A172 (cell line): ENCODE data around the gene DEK. TPM values are rescaled to one million over a fixed set of nuclear protein-coding genes. Genes with fewer than 3 reads are reported as not detected.
"Not testable (repeated sequence)": the region's sequence is repeated elsewhere in the genome, so short reads cannot be mapped to it uniquely, and the experiment has no call there.

Experiments
- DNase-seq: peaks from one replicate; pipeline ENCODE4 v3.0.0-alpha.2; 2015; ENCODE audit warnings: low spot score
- total RNA-seq: library from RNA; depleted of rRNA; stranded (reverse); fragments of >200 nt; shearing (Covaris generic); gene quantifications from 2 replicates; pipeline ENCODE4 v1.2.3, GENCODE V29; 2014; rRNA removed

Gene DEK
- total RNA-seq, 1 experiment from 2014 or later = 213 TPM

DNA sequence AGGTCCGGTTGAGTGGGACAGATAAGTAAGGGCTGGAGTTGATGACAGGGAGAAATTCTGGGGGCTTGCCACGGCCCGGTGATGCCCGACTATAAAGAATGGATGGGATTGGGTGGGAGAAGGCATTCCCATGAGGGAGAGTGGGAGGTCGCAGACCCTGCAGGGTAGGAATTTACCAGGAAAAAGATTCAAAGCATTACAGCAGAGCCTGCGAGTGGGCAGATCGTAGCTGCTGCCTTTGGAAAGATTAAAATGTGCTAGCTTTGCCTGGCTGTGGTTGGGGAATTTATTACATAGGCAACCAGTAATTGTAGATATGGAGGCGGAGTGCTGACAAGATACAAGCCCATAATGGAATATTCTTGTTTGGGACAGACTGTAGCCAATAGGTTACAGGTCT, 59.6 kb downstream of the DEK start:
- DNase-seq = no peak

DNA sequence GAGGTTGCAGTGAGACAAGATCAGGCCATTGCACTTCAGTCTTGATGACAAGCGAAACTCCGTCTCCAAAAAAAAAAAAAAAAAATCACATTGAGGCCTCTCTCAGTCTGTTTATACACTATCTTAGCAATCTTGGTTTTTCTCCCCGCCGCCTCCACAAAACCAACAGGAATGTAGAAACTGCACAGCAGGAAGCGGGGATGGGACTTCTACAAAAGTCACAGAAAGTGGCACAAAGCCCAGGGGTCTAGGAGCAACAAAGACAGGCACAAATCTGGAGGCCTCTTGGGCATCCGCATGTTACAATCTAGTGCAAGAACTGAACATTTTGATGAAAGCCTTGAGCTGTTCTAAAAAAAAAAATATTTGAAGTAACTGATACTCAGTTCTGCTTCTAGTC, 60.5 kb downstream of the DEK start:
- no peak for DNase-seq

DNA sequence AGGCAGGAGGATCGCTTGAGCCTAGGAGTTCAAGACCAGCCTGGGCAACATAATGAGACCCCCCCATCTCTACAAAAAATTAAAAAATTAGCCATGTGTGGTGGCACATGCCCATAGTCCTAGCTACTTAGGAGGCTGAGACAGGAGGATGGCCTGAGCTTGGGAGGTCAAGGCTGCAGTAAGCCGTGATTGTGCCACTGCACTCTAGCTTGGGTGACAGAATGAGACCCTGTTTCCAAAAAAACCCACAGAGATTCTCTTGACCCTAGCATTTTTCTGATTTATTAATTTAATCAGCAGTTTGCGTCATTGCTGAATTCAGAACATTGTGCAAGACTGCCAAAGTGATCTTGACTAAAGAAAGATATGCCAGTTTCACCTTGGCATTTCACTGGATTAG, 72.3 kb downstream of the DEK start:
- DNase-seq = no peak

DNA sequence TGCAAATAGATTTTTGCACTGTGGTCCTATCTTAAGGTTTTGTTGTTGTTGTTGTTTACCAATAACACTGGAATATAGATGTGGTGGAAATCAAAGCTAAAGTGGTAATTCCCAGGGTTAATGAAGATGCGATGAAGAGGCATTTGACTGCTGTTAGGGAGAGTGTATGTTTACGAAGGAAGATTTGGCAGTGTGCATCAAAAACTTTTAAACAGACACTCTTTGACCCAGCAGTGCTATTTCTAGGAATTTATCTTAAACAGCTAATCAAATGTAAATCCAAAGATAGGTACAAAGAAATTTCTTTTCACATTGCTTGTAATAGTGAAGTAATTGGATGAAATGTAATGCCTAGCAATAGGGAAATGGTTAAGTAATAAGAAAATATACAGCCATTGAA, 75.1 kb downstream of the DEK start:
- DNase-seq = no peak

DNA sequence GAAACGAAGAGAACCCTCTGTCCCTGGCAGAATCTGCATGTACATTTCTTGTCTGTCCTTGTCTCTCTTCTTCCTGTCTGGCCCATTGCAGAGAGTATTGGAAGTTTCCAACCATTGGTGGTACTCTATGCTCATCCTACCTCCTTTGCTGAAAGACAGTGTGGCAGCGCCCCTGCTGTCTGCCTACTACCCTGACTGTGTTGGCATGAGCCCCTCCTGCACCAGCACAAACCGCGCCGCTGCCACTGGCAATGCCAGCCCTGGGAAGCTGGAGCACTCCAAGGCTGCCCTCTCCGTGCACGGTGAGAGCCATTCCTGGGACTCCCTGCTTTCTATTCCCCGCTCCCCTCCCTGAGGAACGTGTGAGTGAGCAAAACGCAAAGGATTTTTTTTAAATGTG, 76.6 kb downstream of the DEK start:
- DNase-seq = no peak

DNA sequence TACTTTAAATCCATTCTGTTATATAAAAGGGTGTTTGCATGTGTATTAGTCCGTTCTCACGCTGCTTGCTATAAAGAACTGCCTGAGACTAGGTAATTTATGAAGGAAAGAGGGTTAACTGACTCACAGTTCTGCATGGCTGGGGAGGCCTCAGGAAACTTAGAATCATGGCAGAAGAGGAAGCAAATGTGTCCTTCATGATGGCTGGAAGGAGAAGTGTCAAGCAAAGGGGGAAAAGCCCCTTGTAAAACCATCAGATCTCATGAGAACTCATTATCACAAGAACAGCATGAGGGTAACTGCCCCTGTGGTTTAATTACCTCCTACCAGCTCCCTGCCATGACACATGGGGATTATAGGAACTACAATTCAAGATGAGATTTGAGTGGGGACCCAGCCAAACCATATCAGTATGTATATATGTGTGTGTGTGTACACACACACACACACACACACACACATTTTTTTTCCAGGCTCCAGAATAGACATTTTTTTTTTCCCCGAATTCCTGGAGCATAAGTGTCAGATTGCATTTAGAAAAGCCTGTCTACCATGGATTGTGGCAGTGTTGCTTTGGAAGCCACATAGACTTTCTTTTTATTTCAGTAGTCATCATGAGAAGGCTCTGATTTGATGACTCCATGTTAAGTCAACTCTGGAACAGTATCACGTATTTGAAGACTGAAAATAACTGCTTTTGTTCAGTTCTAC, 77.6 kb downstream of the DEK start:
- no peak for DNase-seq

DNA sequence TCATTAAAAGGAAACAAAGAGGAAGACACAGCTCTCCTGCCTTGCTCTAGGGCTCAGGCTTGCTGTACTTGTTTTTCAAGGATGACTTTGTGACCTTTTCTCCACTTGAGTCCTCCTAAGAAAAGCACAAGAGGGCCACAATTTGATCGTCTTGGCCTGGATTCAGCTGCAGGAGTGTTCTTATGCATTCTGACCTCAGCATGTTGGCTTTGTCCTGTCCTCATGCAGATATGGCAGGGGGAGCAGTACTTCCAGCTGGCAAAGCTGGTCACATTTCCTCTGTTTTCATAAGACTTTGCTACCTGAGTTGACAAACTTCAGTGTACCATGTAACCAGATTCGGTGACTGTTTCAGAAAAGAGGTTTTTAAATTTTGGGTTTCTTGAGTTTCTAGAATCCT, 78.3 kb downstream of the DEK start:
- no peak for DNase-seq

DNA sequence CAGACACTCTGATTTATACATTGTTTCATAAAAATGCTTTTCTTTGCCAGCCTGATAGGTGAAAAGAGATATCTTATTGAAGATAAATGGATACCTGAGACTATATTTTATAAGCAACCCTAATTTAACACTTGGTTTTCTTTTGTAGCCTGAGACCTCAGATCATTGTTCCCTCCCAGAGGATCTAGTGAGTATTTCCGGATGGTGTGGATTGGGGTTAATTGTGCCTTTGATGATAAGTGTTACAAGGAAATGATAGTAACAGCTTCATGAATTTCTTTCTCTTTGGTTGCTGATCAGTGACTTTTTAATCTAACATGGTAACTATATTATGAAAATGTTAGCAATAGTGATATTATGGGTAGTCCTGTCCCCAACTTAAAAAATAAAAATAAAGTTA, 78.7 kb downstream of the DEK start:
- DNase-seq = no peak

DNA sequence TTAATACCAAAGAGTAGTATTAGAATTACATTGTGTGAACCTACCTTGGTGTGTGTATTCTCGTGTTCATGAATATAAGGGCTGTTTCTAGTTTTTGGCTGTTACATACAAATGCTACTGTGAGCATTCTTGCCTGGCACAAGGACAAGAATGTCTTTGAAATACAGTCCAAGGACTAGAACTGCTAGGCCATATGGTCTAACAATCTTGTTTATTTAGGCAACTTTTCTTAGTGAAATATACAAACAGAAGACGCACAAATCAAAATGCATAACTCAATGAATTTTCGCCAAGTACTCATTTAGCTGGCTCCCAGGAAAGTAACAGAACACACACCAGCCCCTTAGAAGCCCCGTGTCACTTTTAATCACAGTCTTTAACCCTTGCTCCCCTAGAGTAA, 80.6 kb downstream of the DEK start:
- no peak for DNase-seq

DNA sequence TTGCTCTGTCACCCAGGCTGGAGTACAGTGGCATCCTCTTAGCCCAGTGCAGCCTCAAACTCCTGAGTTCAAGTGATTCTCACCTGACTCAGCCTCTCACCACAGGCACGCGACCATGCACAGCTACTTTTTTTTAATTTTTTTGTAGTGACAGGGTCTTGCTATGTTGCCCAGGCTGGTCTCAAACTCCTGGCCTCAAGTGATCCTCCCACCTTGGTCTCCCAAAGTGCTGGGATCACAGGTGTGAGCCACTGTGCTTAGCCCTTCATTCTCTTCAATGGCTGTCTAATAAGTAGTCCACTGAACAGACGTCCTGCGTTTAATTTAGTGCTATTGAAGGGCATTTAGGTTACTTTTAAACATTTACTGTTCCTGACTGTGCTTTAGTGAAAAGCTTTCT, 81.8 kb downstream of the DEK start:
- no peak for DNase-seq

DNA sequence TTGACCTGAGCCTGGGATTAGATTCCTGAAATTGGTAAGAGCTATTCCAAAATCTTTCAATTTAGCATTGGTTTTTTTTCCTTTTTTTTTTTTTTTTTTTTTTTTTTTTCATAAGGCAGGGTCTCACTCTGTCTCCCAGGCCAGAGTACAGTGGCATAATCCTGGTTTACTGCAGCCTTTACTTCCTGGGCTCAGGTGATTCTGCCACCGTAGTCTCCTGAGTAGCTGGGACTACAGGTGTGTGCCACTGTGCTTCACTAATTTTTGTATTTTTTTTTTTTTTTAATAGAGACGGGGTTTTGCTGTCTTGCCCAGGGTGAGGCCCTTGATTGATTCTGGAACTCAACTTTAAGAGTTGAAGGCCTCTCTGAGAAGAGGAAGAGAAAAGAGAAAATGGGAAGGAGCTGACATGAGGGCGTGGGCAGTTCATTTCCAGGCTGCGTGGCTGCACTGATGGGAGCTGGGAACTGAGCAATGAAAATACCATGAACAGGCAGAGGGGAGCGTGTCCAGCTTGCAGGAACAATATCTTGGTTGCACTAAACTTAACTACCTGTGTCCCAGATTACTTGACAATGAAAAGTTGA, 84.5 kb downstream of the DEK start:
- DNase-seq = no peak

DNA sequence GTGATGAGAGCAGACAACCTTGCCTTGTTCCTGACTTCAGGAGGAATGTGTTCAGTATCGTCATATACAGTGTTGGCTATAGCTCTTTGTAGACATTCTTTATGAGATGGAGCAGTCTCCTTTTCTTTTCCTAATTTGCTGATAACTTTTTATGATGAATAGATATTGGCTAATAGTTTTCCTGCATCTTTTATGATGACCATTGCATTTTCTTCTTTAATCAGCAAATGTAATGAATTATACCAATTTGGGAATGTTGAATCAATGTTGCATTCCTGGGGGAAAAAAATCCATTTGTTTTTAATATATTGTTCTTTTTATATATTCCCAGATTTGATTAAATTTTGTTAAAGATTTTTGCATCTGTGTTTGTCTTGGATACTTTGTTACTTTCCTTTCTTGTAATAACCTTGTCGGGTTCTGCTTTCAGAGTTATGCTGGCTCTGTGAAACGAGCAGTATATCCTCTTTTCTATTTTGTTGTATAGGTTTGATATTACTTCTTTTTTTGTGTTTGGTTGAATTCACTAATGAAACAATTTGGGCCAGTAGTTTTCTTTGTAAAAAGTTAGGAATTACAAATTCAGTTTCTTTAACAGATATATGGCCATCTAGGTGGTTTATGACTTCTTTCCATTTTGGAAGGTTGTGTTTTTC, 85.2 kb downstream of the DEK start:
- DNase-seq = no peak

DNA sequence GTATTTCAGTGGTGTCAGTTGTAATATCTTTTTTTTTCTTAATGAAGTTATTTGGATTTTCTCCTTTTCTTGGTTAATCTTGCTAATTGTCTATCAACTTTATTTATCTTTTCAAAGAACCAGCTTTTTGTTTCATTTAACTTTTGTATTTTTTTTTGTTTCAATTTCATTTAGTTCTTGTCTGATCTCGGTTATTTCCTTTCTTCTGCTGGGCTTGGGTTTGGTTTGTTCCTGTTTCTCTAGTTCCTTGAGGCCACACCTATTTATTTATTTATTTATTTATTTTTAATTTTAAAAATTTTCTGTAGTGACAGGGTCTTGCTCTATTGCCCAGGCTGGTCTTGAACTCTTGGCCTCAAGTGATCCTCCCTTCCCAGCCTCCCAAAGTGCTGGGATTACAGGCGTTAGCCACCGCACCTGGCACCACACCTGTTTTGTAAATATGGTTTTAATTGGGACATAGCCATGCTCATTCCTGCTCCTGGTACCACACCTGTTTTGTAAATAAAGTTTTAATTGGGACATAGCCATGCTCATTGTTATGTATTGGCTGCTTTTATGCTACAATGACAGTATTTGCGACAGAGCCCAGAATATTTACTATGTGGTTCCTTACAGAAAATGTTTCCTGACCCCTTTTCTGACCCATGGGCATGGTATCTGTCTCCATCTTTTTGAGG, 86.9 kb downstream of the DEK start:
- no peak for DNase-seq

DNA sequence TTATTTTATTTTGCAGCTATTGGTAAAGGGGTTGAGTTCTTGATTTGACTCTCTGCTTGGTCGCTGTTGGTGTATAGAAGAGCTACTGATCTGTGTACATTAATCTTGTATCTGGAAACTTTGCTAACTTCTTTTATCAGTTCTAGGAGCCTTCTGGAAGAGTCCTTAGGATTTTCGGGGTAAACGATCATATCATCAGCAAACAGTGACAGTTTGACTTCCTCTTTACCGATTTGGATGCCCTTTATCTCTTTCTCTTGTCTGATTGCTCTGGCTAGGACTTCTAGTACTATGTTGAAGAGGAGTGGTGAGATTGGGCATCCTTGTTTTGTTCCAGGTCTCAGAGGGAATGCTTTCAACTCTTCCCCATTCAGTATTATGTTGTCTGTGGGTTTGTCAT, 88.1 kb downstream of the DEK start:
- not testable (repeated sequence) for DNase-seq

Other genes with a start within 250 kb of the DEK start
- gene NHLRC1, start 141.9 kb downstream of the DEK start, total RNA-seq = not detected in 2 replicates
- 15.4 and 17.9 TPM in 2 replicates for gene TPMT, start 109.5 kb downstream of the DEK start, total RNA-seq
- 9.3 and 11.2 TPM in 2 replicates for gene KDM1B, start 109.1 kb downstream of the DEK start, total RNA-seq
- 0.60 and 1.3 TPM in 2 replicates for gene RNF144B, start 122.8 kb upstream of the DEK start, total RNA-seq